ENCODE results near the gene ZBTB45. TPM values are rescaled to one million over a fixed set of nuclear protein-coding genes. Genes with fewer than 3 reads are reported as not detected.

ZBTB45 gene
- total RNA-seq, 1 experiment from 2014 or later = 14.8 TPM

- ChIA-PET CTCF (interaction anchor here (1.2 kb wide), 1 partner anchor 31 kb away, joined by 3 read pairs; the partner anchor contains the start of gene TRIM28), POLR2A (no interaction called here)
- Histone ChIP-seq H3K4me1 (peaks cover 2% of the 10 kb centered on the region), H3K4me3 (ENCODE audit: low read depth, low read length) (no peak overlapping the region), H3K9me3 (peaks cover 3% of the 10 kb centered on the region; the same call in 1 of the 2 replicates), H3K27me3 (replicated peaks; ENCODE audit: control insufficient read depth, insufficient read depth, low read length) (no peaks in the 10 kb centered on the region), H3K36me3 (ENCODE audit: control insufficient read depth, insufficient read depth, low read length) (peaks cover 3% of the 10 kb centered on the region; the same call in 1 of the 2 replicates)
- peaks cover 49% of the 10 kb centered on the region for H3K36me3 Mint-ChIP-seq (ENCODE audit: insufficient read depth, unreplicated experiment)
- intact Hi-C loops (cut with micrococcal nuclease; ENCODE audit: unreplicated experiment) = no loop called here
- TF ChIP-seq, protein P1, sequence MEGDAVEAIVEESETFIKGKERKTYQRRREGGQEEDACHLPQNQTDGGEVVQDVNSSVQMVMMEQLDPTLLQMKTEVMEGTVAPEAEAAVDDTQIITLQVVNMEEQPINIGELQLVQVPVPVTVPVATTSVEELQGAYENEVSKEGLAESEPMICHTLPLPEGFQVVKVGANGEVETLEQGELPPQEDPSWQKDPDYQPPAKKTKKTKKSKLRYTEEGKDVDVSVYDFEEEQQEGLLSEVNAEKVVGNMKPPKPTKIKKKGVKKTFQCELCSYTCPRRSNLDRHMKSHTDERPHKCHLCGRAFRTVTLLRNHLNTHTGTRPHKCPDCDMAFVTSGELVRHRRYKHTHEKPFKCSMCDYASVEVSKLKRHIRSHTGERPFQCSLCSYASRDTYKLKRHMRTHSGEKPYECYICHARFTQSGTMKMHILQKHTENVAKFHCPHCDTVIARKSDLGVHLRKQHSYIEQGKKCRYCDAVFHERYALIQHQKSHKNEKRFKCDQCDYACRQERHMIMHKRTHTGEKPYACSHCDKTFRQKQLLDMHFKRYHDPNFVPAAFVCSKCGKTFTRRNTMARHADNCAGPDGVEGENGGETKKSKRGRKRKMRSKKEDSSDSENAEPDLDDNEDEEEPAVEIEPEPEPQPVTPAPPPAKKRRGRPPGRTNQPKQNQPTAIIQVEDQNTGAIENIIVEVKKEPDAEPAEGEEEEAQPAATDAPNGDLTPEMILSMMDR (IDR thresholded peaks at IDR 0.05; ENCODE audit: insufficient read depth in 1 of 2, low read depth in 1 of 2, low read length in 1 of 2, severe bottlenecking in 1 of 2, unreplicated experiment in 1 of 2) = no peak
- peaks cover 12% of the 10 kb centered on the region for H3K4me1 Mint-ChIP-seq (ENCODE audit: low read depth, unreplicated experiment)
- peaks cover 2% of the 10 kb centered on the region for H3K9me3 Mint-ChIP-seq (ENCODE audit: unreplicated experiment)
- BruUV-seq (replicated peaks) = no TSS peak
- peak overlapping the region; percentile 50 for H3K4me3 Mint-ChIP-seq (ENCODE audit: unreplicated experiment)
- DNase-seq = no peak
- H3K27me3 Mint-ChIP-seq (ENCODE audit: insufficient read depth, unreplicated experiment) = no peaks in the 10 kb centered on the region
- H3K27ac Mint-ChIP-seq (ENCODE audit: unreplicated experiment) = no peak overlapping the region
Measured at GRCh38 chr19:58513213-58513693, 6.4 kb downstream of the ZBTB45 start.

DNA sequence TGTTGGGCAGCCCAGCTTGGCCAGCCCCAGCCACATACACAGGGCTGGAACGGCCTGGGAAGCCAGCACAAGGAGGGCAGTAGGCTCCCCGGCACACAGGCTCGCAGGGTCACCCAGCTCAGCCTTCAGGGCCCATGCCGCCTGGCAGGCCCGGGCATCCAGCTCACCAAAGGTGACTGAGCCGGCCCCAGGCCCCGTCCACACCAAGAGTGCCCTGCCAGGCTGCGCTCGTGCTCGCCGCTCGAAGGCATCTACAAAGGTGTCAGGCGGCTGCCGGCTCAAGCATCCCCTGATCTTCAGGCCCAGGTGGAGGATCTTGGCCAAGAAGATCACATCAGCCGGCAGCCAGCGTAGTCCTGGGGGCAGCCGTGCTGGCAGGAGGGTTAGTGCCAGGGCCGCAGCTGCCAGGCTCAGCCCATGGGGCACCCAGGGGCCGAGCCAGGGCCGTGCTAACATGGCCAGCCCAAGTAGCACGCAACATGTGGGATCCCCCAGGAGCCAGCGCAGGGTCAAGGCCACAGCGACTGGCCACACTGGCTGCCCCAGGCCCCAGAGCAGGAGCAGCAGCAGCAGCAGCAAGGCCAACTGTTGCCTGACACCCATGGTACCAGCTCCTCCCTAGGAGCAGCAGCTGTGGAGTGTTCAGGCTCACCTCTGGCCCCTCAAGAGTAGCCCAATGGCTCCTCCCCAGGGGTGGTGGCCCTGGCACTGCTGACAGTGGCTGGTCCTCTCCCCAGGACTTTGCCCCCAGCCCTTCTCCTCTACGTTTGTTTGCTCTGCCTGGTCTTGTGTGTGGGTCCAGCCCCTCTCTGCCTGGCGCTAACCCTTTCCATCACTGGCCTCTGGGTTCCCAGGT is 8.0 kb downstream of the ZBTB45 start, which contains the start of gene SLC27A5:
SLC27A5 (minus strand) TSS at position 640 of the 856 bp plus-strand sequence; CDS start at position 603, 37 bp downstream.
- intact Hi-C loops (cut with micrococcal nuclease; ENCODE audit: unreplicated experiment) = no loop called here
- peak within 1 kb of the TSS; percentile 42 for H3K27ac Mint-ChIP-seq (ENCODE audit: unreplicated experiment)

More for the DNA sequence above, 8.0 kb downstream of the ZBTB45 start, which contains the start of gene SLC27A5:
- TF ChIP-seq, protein P1 (IDR thresholded peaks at IDR 0.05; ENCODE audit: insufficient read depth in 1 of 2, low read depth in 1 of 2, low read length in 1 of 2, severe bottlenecking in 1 of 2, unreplicated experiment in 1 of 2) = no peak
- ChIA-PET POLR2A (no interaction called here), CTCF (no interaction called here)
- Histone ChIP-seq H3K27me3 (replicated peaks; ENCODE audit: control insufficient read depth, insufficient read depth, low read length) (no peaks in the 10 kb centered on the region), H3K36me3 (ENCODE audit: control insufficient read depth, insufficient read depth, low read length) (no peaks in the 10 kb centered on the region), H3K4me3 (ENCODE audit: low read depth, low read length) (no peak within 1 kb of the TSS), H3K9me3 (peaks cover 9% of the 10 kb centered on the region; the same call in 1 of the 2 replicates), H3K4me1 (no peaks in the 10 kb centered on the region)
- no peak for DNase-seq
- Mint-ChIP-seq H3K4me3 (ENCODE audit: unreplicated experiment) (no peak within 1 kb of the TSS), H3K9me3 (ENCODE audit: unreplicated experiment) (peaks cover 12% of the 10 kb centered on the region), H3K36me3 (ENCODE audit: insufficient read depth, unreplicated experiment) (peaks cover 50% of the 10 kb centered on the region), H3K4me1 (ENCODE audit: low read depth, unreplicated experiment) (peaks cover 7% of the 10 kb centered on the region), H3K27me3 (ENCODE audit: insufficient read depth, unreplicated experiment) (no peaks in the 10 kb centered on the region)
- BruUV-seq (replicated peaks) = no TSS peak
